ENCODE measurements around the gene MCM3AP. TPM values are rescaled to one million over a fixed set of nuclear protein-coding genes. Genes with fewer than 3 reads are reported as not detected.

The MCM3AP gene
- total RNA-seq, 1 experiment from 2014 or later, result 88.4 TPM

- TF ChIP-seq YY1 (IDR thresholded peaks at IDR 0.05; ENCODE audit: extremely low read depth, insufficient replicate concordance, low read depth, low read length), result no peak
Observed at GRCh38 chr21:46189213-46189958, 96.0 kb downstream of the MCM3AP start (continued).

GRCh38 chr21:46188226-46189212 lies 96.9 kb downstream of the MCM3AP start:
- intact Hi-C loops (cut with micrococcal nuclease), result no loop called here
- H2AFZ ChIP-seq (ENCODE audit: low read depth, low read length, poor library complexity, severe bottlenecking), result no peak overlapping the region
- POLR2A ChIA-PET, result no interaction called here

More at GRCh38 chr21:46188226-46189212, 96.9 kb downstream of the MCM3AP start:
- Histone ChIP-seq H3K36me3 (ENCODE audit: control insufficient read depth in 1 of 2, insufficient read depth in 2 of 2, low read length in 2 of 2) (no peaks in the 10 kb centered on the region), H3K27ac (ENCODE audit: low read depth, low read length) (peak overlapping the region; percentile 38; the same call in 1 of the 2 replicates), H3K4me3 (replicated peaks in 1 of 2; ENCODE audit: low read depth in 1 of 2, low read length in 2 of 2) (no peak overlapping the region), H3K9me2 (ENCODE audit: insufficient read depth) (no peaks in the 10 kb centered on the region), H3K9ac (ENCODE audit: low read length) (peak overlapping the region; percentile 19; the same call in 1 of the 2 replicates), H4K20me1 (ENCODE audit: insufficient read depth) (no peaks in the 10 kb centered on the region), H3K4me2 (ENCODE audit: low read length) (peak overlapping the region; percentile 61), H3K9me3 (ENCODE audit: control insufficient read depth in 1 of 2, insufficient read depth in 1 of 2, low read depth in 1 of 2, low read length in 2 of 2) (no peaks in the 10 kb centered on the region), H3K4me1 (ENCODE audit: control insufficient read depth in 1 of 2, insufficient read depth in 2 of 2, low read length in 2 of 2) (peaks cover 14 to 19% of the 10 kb centered on the region in 2 experiments), H3K79me2 (ENCODE audit: insufficient read depth, low read length) (no peaks in the 10 kb centered on the region), H3K27me3 (ENCODE audit: insufficient read depth, low read length) (no peaks in the 10 kb centered on the region)
- BruUV-seq (replicated peaks), result no TSS peak
- TF ChIP-seq EZH2phosphoT487 (IDR thresholded peaks at IDR 0.05; ENCODE audit: borderline replicate concordance) (no peak), RAD21 (IDR thresholded peaks at IDR 0.05; ENCODE audit: low read depth) (peak; percentile 16; the same call in 1 of the 2 replicates), CBX3 (IDR thresholded peaks at IDR 0.05; ENCODE audit: low read depth) (no peak), FOSL1 (IDR thresholded peaks at IDR 0.05; ENCODE audit: low read depth) (peak; percentile 68), MAX (IDR thresholded peaks at IDR 0.05) (no peak), SIN3A (IDR thresholded peaks at IDR 0.05; ENCODE audit: low read depth) (no peak), ELF1 (IDR thresholded peaks at IDR 0.05; ENCODE audit: borderline replicate concordance, low read depth) (no peak), JUND (IDR thresholded peaks at IDR 0.05) (peak; percentile 56; the same call in 1 of the 2 replicates)
- ATAC-seq, result peak; percentile 96
- peak; percentile 28 for DNase-seq (ENCODE audit: low read depth, low spot score)
- CTCF ChIA-PET, result no interaction called here
- RAD21 ChIA-PET (ENCODE audit: low non-redundant PET in 1 of 2, low total read pairs in 2 of 2, uncharacterized antibody in 2 of 2, unreplicated experiment in 2 of 2), result no interaction called here
